GM18873 (cell line): Measurements from ENCODE around the gene ZDHHC11B.
"Not testable (repeated sequence)": the region's sequence is repeated elsewhere in the genome, so short reads cannot be mapped to it uniquely, and the experiment has no call there.

Source experiments
- ATAC-seq: cut with Tn5 transposase; IDR thresholded peaks from one replicate; pipeline ENCODE4 v1.9.1; 2021; ENCODE audit warnings: mild to moderate bottlenecking, moderate library complexity, moderate number of reproducible peaks; ENCODE audit not compliant: unreplicated experiment, low FRiP score

Gene ZDHHC11B, protein sequence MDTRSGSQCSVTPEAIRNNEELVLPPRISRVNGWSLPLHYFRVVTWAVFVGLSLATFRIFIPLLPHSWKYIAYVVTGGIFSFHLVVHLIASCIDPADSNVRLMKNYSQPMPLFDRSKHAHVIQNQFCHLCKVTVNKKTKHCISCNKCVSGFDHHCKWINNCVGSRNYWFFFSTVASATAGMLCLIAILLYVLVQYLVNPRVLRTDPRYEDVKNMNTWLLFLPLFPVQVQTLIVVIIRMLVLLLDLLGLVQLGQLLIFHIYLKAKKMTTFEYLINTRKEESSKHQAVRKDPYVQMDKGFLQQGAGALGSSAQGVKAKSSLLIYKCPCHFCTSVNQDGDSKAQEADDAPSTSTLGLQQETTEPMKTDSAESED

DNA sequence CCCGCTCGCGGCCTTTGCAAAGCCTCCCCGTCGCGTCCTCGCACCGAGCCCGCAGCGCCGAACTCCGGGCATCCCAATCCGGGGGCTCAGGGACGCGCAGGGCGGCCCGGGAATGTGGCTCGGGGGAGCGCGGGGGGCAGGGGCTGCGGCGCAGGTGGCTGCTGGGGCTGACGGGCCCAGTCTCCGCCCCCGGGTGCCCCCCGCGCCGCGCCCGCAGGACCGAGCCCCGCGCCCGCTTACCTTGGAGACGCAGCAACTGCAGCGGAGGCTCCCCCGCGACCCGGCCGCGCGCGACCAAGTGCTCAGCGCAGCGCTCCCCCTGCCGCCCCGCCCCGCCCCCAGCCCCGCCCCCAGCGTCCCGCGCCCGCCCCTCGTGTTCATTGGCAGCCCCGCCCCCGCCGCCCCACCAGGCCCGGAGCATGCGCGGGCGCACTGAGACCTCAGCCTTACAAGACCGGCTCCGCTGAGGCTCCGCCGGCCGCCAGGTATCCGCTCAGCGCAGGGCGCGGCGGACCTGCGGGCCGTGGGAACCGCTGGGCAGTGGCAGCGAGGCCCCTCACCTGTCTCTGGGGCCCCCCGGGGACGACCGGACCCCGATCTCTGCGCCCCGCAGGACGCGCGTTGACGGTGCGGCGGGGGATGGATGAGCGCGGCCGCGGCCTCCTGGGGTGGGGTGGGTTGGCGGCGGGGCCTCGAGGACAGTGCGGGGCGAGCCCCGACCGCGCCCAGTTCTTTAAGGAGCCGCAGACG, at the start of gene ZDHHC11B:
TSS of gene ZDHHC11B (minus strand) at position 302 of the 750 bp plus-strand sequence. CDS start 17,810 bp downstream, outside the sequence.
- ATAC-seq: not testable (repeated sequence)

GRCh38 chr5:834013-834412, 49.5 kb upstream of the ZDHHC11B start:
- ATAC-seq: not testable (repeated sequence)

- ATAC-seq: not testable (repeated sequence)
Observed at GRCh38 chr5:828194-828593, 43.7 kb upstream of the ZDHHC11B start.

DNA sequence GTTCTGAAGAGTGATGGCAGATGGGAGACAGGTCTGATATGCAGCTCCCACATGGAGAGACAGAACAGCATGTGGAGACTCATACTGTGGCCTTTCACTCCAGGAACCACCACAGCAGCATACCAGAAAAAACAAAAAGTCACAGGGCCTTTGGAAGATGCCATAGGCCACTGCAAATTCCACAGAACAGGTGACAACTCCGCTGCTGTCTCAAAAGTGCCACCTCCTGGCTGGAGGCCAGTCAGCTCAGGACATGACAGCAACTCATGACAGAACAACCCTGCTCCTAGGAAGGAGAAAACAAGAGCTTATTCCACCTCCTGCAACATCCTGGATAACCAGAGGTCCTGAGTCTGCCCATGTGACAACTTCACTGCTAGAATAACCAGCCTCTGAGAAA, 41.0 kb upstream of the ZDHHC11B start:
- not testable (repeated sequence) for ATAC-seq

DNA sequence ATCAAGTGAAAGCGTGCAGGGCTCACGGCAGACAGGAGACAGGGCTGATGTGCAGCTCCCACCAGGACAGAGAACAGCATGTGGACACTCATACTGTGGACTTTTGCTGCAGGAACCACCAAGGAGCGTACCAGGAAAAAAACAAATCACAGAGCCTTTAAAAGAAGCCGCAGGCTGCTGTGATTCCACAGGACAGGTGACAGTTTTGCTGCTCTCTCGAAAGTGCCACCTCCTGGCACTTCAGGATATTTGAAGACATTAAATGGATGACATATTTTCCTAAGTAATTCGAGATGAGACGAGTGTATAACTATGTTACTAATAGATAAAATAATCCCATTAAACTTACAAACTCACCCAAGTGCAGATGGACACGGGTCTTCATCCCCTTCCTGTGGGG, 37.0 kb upstream of the ZDHHC11B start:
- no peak for ATAC-seq

GRCh38 chr5:820245-820644, 35.7 kb upstream of the ZDHHC11B start:
- no peak for ATAC-seq

GRCh38 chr5:819078-819477, 34.5 kb upstream of the ZDHHC11B start:
- ATAC-seq: no peak

DNA sequence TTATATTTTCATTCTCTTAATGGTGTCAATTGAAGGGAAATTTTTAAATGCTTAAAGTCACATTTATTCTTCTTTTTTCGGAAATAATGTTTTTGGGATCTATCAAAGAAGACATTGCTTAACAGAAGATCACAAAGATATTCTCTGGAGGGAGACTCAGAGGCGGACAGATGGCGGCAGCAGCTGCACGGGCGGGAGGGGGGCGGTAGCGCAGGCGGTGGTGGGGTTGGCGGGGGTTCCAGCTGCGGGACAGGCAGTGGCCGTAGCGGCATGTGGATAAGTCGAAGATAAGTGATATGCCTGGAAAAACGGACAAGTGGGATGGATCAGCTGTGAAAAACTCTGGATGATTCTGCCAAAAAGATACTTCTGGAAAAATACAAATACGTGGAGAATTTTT, 31.6 kb upstream of the ZDHHC11B start:
- ATAC-seq: no peak

DNA sequence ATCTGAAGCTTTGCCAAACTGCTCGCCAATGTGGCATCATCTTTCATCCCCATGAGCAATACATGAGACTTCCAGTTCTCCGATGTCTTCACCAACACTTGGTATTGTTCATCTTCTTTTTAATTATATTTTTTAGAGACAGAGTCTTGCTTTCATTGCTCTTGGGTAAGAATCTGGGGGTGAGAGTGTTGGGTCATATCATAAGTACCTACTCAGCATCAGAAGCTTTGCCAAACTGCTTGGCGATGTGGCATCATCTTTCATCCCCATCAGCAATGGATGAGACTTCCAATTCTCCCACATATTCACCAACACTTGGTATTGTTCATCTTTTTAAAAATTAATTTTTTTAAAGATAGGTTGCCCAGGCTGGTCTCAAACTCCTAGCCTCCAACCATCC, 30.9 kb upstream of the ZDHHC11B start:
- no peak for ATAC-seq

DNA sequence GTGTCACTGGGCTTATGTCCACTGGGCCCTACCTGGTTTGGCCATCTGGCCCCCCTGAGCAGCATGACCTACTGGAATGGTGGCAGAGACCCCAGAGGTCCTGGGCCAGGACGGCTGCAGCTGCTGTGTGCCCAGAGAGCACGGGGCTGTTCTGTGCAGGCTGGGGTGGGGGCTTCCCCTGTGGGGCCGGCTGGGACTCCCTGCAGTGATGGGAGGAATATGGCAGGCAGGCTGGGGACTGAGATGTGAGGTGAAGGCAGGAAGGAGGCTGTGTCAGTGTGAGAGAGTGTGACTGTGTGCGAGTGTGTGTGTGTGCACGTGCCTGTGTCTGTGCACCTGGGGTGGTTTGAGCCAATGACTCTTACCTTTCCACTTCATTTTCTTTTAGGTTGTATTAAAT, 29.0 kb upstream of the ZDHHC11B start:
- not testable (repeated sequence) for ATAC-seq

DNA sequence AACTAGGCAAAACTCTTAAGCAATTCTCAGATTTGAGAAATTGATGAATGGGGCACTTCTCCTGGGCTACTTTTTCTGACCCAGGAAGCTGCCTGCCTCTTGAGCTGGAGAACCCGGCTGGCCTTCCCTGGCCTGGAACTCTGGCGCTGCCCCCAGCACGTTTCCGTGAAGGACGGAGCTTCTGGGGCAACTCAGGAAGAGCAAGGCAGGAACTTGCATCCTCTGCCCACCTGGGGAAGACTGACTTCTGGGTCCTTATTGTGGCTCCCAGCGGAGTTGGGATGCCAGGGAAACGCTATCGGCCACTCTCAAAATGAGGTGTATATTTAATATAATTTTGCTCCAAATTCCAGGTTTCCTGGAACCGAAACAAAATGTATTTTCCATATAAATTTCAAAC, 26.9 kb upstream of the ZDHHC11B start:
- ATAC-seq: not testable (repeated sequence)

- not testable (repeated sequence) for ATAC-seq
Observed at GRCh38 chr5:807719-808514, 23.4 kb upstream of the ZDHHC11B start.

- ATAC-seq: no peak
Observed at GRCh38 chr5:801472-801871, 16.9 kb upstream of the ZDHHC11B start.

- not testable (repeated sequence) for ATAC-seq
Observed at GRCh38 chr5:801055-801454, 16.5 kb upstream of the ZDHHC11B start.

- ATAC-seq: not testable (repeated sequence)
Observed at GRCh38 chr5:798505-799138, 14.1 kb upstream of the ZDHHC11B start.

- ATAC-seq: not testable (repeated sequence)
Observed at GRCh38 chr5:797986-798385, 13.5 kb upstream of the ZDHHC11B start.

DNA sequence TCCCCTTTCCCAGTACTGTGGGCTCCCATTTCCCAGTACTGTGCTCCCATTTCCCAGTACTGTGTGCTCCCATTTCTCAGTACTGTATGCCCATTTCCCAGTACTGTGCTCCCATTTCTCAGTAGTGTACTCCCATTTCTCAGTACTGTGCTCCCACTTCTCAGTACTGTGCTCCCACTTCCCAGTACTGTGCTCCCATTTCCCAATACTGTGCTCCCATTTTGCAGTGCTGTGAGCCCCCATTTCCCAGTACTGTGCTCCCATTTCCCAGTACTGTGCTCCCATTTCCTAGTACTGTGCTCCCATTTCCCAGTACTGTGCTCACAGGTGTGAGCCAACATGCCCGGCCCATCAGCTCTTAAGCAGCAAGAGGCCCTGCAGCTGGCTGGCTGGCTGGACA, 11.3 kb upstream of the ZDHHC11B start:
- not testable (repeated sequence) for ATAC-seq

GRCh38 chr5:794948-795347, 10.4 kb upstream of the ZDHHC11B start:
- ATAC-seq: not testable (repeated sequence)

- not testable (repeated sequence) for ATAC-seq
Observed at GRCh38 chr5:788703-789102, 4.2 kb upstream of the ZDHHC11B start.

GRCh38 chr5:787857-788233, 3.3 kb upstream of the ZDHHC11B start:
- not testable (repeated sequence) for ATAC-seq
